Cardiac fibroblast (primary cell): ENCODE results near the gene CELF4.

Experiments used
- DNase-seq, 2 donors: peaks; one replicate each; pipeline versions ENCODE4 v3.0.0 to v3.0.0-alpha.2; 2010; ENCODE audit warnings: low read depth in 2 of 2
- H3K4me3 ChIP-seq, 2 donors: replicated peaks in 1 of 2; 1 replicate in 1 of 2; 2 replicates in 1 of 2; pipeline ENCODE4 v1.5.1; 2011; ENCODE audit warnings: low read depth in 2 of 2, low read length in 2 of 2, mild to moderate bottlenecking in 2 of 2, moderate library complexity in 1 of 2
- TF ChIP-seq, protein P1 (sequence below): IDR thresholded peaks from one replicate; pipeline ENCODE4 v1.5.1; 2011; ENCODE audit warnings: low read depth, mild to moderate bottlenecking, low read length, inconsistent platforms

Gene CELF4

DNA sequence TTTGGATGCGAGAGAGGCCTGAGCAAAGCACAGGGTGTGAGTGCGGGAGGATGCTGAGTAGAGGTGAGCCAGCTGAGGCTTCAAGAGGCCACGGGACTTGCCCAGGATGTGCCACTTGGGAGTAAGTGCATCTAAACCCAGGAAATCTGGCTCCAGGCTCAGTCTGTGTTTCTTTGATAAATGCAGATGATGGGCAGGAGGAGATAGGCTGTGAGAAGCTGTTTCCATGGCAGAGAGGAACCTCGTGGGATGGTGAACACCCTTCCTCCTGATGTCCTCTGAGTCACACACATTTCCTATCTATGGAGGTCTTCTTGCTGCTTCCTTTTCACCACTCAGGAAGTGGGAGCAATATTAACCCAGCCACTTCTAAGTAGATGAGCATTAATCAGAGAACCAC lies 38.4 kb upstream of the CELF4 start:
- DNase-seq, result peak in 1 of 2 donors; percentile 12
- TF ChIP-seq, protein P1, sequence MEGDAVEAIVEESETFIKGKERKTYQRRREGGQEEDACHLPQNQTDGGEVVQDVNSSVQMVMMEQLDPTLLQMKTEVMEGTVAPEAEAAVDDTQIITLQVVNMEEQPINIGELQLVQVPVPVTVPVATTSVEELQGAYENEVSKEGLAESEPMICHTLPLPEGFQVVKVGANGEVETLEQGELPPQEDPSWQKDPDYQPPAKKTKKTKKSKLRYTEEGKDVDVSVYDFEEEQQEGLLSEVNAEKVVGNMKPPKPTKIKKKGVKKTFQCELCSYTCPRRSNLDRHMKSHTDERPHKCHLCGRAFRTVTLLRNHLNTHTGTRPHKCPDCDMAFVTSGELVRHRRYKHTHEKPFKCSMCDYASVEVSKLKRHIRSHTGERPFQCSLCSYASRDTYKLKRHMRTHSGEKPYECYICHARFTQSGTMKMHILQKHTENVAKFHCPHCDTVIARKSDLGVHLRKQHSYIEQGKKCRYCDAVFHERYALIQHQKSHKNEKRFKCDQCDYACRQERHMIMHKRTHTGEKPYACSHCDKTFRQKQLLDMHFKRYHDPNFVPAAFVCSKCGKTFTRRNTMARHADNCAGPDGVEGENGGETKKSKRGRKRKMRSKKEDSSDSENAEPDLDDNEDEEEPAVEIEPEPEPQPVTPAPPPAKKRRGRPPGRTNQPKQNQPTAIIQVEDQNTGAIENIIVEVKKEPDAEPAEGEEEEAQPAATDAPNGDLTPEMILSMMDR, result no peak
- H3K4me3 ChIP-seq, result no peak overlapping the region

DNA sequence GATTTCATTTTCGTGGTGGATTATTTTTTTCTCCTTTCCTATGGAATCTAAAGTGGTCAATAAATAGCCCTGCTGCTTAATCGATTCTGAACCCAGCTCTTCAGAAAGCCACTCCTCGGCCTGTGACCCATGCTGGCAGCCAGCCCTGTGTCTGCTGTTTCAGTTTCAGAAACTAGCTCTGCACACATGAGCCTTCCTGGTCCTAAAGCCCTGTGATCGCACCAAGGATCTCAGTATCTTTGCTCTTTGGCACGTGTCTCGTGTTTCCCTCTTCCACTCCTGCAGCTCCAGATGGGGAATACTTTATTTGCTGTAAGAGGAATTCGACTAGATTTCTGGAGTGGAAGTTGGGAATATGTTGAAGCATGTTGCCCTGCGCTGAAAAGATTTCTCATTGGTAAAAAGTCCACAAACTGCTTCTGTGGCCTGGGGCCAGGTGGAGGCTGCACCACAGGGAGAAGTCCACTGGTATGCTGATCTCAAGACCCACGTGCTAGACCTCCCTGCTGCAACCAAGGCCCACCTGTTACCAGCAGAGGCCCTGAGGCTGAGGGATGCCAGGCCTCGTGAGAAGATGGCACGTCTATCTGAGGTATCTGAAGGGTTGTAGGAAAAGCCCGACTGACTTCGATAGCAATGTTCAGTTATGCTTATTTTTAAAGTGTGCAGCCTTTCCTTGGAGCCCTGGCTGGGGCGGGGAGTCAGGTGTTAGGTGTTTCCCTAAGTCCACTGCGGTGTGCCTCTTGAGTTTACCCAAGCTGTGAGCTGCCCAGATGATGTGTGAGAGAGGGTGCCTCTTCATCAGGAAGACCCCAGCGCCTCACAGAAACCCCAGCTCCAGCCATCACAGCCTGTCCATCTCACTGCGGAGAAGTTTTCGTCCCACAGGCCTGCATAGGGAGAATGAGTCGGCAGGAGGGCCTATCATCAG lies 33.6 kb upstream of the CELF4 start:
- H3K4me3 ChIP-seq, result no peak overlapping the region
- no peak for DNase-seq
- TF ChIP-seq, protein P1, result no peak

DNA sequence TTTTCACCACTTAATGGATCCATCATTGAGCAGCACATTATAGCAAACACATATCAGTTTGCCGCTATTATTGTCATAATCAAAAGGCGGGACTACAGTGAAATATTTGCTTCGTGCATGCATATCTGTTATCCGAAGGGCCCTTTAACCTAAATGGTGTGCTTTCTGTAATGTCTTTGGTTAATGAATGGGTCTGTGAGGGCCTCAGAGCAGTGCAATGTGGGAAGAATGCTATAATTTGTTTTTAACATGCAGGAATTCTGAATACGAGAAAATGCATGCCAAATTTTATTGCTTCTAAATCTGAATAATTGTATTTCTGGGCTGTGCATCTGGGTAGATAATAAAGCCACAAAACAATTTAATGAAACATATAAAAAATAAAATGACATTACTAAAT lies 32.8 kb upstream of the CELF4 start:
- TF ChIP-seq, protein P1, result no peak
- DNase-seq, result no peak
- H3K4me3 ChIP-seq, result no peak overlapping the region

DNA sequence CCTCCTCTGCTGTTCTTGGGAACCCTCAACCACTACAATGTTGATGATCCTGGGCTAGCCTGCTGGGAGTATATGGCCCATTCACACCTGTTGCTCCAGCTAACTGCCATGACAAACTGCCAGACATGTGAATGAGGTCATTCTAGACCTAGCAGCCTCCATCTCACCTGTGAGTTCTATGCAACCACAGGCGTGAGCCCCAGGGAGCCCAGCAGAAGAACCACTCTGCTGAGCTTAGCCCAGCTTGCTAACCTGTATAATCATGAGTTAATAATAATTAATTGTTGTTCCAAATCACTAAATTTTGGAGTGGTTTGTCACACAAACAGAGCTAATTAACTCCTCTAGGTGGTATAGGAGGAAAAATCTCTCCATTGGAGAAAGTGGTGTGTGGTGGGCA lies 24.7 kb upstream of the CELF4 start:
- TF ChIP-seq, protein P1, result no peak
- DNase-seq, result no peak
- no peak overlapping the region for H3K4me3 ChIP-seq

DNA sequence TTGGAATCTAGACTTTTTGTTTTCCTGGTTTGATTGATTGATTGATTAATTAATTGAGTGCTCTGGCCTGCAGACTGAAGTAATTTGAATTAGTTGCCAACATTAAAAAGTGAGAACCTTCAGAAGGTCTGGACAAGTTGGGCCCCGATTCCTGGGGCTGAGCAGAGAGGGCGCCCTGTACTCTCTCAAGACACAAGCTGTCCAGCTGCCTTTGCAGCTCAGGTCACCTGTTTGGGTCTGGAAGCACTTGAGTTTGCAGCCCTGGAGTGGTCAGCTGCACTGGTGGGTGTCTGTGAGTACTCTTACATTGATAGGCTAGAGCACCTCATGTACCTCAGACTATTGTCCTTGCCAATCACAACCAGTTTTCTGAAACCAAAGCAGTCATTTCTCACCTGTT lies 22.7 kb upstream of the CELF4 start:
- TF ChIP-seq, protein P1, result no peak
- H3K4me3 ChIP-seq, result no peak overlapping the region
- DNase-seq, result no peak

DNA sequence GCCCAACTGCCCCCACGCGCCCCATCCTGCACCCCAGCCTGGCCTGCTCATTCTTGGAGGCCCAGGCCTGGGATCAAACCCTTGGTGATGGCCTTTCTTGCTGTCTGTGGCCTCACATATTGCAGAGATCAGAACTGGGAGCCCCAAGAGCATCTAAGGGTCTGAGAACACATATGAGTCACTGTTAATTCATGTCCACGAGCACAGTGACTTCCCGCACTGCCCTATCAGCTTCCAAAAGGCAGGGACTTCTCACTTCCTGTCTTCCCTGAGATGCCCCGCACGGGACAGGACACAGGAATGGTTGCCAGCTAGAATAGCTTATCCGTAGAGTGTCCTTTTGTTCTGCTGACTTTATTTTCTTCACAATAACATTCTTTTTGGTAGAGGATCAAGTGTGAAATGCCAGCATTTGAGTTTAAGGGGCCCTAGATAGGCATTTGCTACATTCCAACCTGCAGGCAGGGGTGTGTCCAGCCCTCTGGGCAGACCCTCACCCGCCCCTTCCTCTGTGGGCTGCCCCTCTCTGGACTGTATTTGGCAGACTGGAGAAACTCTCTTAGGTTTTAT lies 21.1 kb upstream of the CELF4 start:
- H3K4me3 ChIP-seq, result no peak overlapping the region
- no peak for DNase-seq
- TF ChIP-seq, protein P1, result no peak
